H1 (cell line): ENCODE results near the gene GRK7. TPM values are rescaled to one million over a fixed set of nuclear protein-coding genes. Genes with fewer than 3 reads are reported as not detected.

Experiments used
- CTCF ChIA-PET: fragments of 300-600 bp; sonication (Branson Sonifier 250); formaldehyde crosslinking; loops from one replicate; lab custom pipeline; 2021; ENCODE audit not compliant: partially characterized antibody; lab: Charles Lee
- POLR2A ChIA-PET: fragments of 300-600 bp; sonication (Branson Sonifier 250); formaldehyde crosslinking; loops from one replicate; lab custom pipeline; 2021; ENCODE audit warnings: inconsistent platforms; ENCODE audit not compliant: partially characterized antibody; lab: Charles Lee
- DNase-seq, 2 experiments: peaks; one replicate each; pipeline versions ENCODE4 v3.0.0 to v3.0.0-alpha.2; 2010 to 2022; ENCODE audit warnings: low spot score in 2 of 2, low read depth in 1 of 2, mixed read lengths in 1 of 2
- FAIRE-seq: peaks from 2 replicates; lab custom pipeline; 2011; peaks lifted over from hg19 to GRCh38; lab: Jason Lieb, UNC
- H2AFZ ChIP-seq: 2 replicates; pipeline ENCODE4 v1.8.1; 2012; ENCODE audit warnings: low read length, inconsistent platforms
- H2AK5ac ChIP-seq: 2 replicates; pipeline ENCODE4 v1.6.1; 2013; ENCODE audit warnings: low read depth, low read length
- H2BK120ac ChIP-seq: replicated peaks from 2 replicates; pipeline ENCODE3; 2013; ENCODE audit warnings: low read depth, low read length, inconsistent platforms
- H2BK12ac ChIP-seq: 2 replicates; pipeline ENCODE4 v1.6.1; 2013; ENCODE audit warnings: low read depth, low read length
- H2BK15ac ChIP-seq: 2 replicates; pipeline ENCODE4 v1.6.1; 2013; ENCODE audit warnings: low read length
- H2BK20ac ChIP-seq: 2 replicates; pipeline ENCODE4 v1.6.1; 2013; ENCODE audit warnings: low read length
- H2BK5ac ChIP-seq: 2 replicates; pipeline ENCODE4 v1.6.1; 2013; ENCODE audit warnings: low read depth, low read length
- H3K14ac ChIP-seq: 2 replicates; pipeline ENCODE4 v1.6.1; 2013; ENCODE audit warnings: inconsistent platforms; ENCODE audit not compliant: insufficient read length
- H3K18ac ChIP-seq: 2 replicates; pipeline ENCODE4 v1.6.1; 2013; ENCODE audit warnings: low read length; ENCODE audit errors: extremely low read depth
- H3K23ac ChIP-seq: 2 replicates; pipeline ENCODE4 v1.6.1; 2013; ENCODE audit warnings: inconsistent platforms; ENCODE audit not compliant: insufficient read length
- H3K23me2 ChIP-seq: 2 replicates; pipeline ENCODE4 v1.6.1; 2013; ENCODE audit warnings: low read depth, low read length
- H3K27ac ChIP-seq: 2 replicates; pipeline ENCODE4 v1.6.1; 2011; ENCODE audit warnings: low read depth, low read length, inconsistent platforms
- H3K27me3 ChIP-seq, 4 experiments: replicated peaks in 1 of 4; 1 replicate in 1 of 4; 2 replicates in 3 of 4; pipeline versions ENCODE4 v1.6.1 to v1.8.1; 2011 to 2013; ENCODE audit warnings: low read length in 3 of 4, mild to moderate bottlenecking in 3 of 4, inconsistent platforms in 2 of 4, mixed read lengths in 2 of 4, moderate library complexity in 1 of 4; ENCODE audit not compliant: control insufficient read depth in 3 of 4, insufficient read depth in 3 of 4; ENCODE audit errors: extremely low read depth in 1 of 4
- H3K36me3 ChIP-seq, 4 experiments: 2 replicates each; pipeline versions ENCODE4 v1.6.1 to v1.8.1; 2011 to 2013; ENCODE audit warnings: mild to moderate bottlenecking in 4 of 4, low read length in 3 of 4, moderate library complexity in 2 of 4, control low read depth in 1 of 4, inconsistent platforms in 1 of 4; ENCODE audit not compliant: insufficient read depth in 4 of 4, control insufficient read depth in 2 of 4
- H3K4ac ChIP-seq: replicated peaks from 2 replicates; pipeline ENCODE3; 2013; ENCODE audit warnings: low read length, low read depth, mixed read lengths, inconsistent platforms; ENCODE audit not compliant: insufficient read length
- H3K4me1 ChIP-seq, 4 experiments: replicated peaks in 1 of 4; 1 replicate in 1 of 4; 2 replicates in 3 of 4; pipeline versions ENCODE4 v1.6.1 to v1.8.1; 2011 to 2013; ENCODE audit warnings: low read length in 3 of 4, inconsistent platforms in 2 of 4, mixed read lengths in 1 of 4; ENCODE audit not compliant: insufficient read depth in 4 of 4, control insufficient read depth in 3 of 4
- H3K4me2 ChIP-seq, 2 experiments: 2 replicates each; pipeline versions ENCODE4 v1.6.1 to v1.8.1; 2011 to 2013; ENCODE audit warnings: low read depth in 2 of 2, low read length in 2 of 2, control low read depth in 1 of 2, inconsistent platforms in 1 of 2, mild to moderate bottlenecking in 1 of 2; ENCODE audit not compliant: insufficient read depth in 1 of 2
- H3K4me3 ChIP-seq, 4 experiments: fragments of 200-600, 300-600 bp in 1 of 4; sonication (generic), shearing (Covaris generic), sonication (Bioruptor Twin) in 1 of 4; 2 replicates each; pipeline versions ENCODE4 v1.5.1 to v1.8.1; 2011 to 2016; ENCODE audit warnings: low read length in 4 of 4, low read depth in 3 of 4, control low read depth in 2 of 4, inconsistent platforms in 2 of 4, mild to moderate bottlenecking in 2 of 4, mixed read lengths in 1 of 4, moderate library complexity in 1 of 4; ENCODE audit not compliant: insufficient read depth in 2 of 4; ENCODE audit errors: extremely low read depth in 1 of 4
- H3K56ac ChIP-seq: replicated peaks from 2 replicates; pipeline ENCODE3; 2013; ENCODE audit warnings: low read depth, mild to moderate bottlenecking, mixed read lengths, low read length, inconsistent platforms; ENCODE audit not compliant: insufficient read length
- H3K79me1 ChIP-seq: 2 replicates; pipeline ENCODE4 v1.6.1; 2013; ENCODE audit warnings: low read depth, low read length, control low read depth
- H3K79me2 ChIP-seq, 2 experiments: 2 replicates each; pipeline versions ENCODE4 v1.6.1 to v1.8.1; 2012 to 2013; ENCODE audit warnings: low read length in 2 of 2, mild to moderate bottlenecking in 2 of 2, inconsistent platforms in 1 of 2; ENCODE audit not compliant: insufficient read depth in 2 of 2, control insufficient read depth in 1 of 2
- H3K9ac ChIP-seq, 4 experiments: replicated peaks in 1 of 4; 1 replicate in 1 of 4; 2 replicates in 3 of 4; pipeline versions ENCODE4 v1.6.1 to v1.8.1; 2011 to 2013; ENCODE audit warnings: low read depth in 3 of 4, low read length in 3 of 4, control low read depth in 2 of 4, mild to moderate bottlenecking in 2 of 4, moderate library complexity in 2 of 4, inconsistent platforms in 1 of 4; ENCODE audit errors: extremely low read depth in 1 of 4
- H3K9me3 ChIP-seq, 2 experiments: 2 replicates each; pipeline versions ENCODE4 v1.6.1 to v1.8.1; 2012 to 2013; ENCODE audit warnings: mild to moderate bottlenecking in 2 of 2, moderate library complexity in 2 of 2, control low read depth in 1 of 2, inconsistent platforms in 1 of 2, low read depth in 1 of 2, low read length in 1 of 2, mixed read lengths in 1 of 2; ENCODE audit not compliant: insufficient read depth in 2 of 2
- H4K20me1 ChIP-seq, 2 experiments: replicated peaks in 1 of 2; 2 replicates each; pipeline versions ENCODE3 to v1.8.1; 2011 to 2013; ENCODE audit warnings: inconsistent platforms in 2 of 2, low read length in 2 of 2, mild to moderate bottlenecking in 1 of 2; ENCODE audit not compliant: insufficient read depth in 2 of 2, control insufficient read depth in 1 of 2
- H4K5ac ChIP-seq: 2 replicates; pipeline ENCODE4 v1.6.1; 2013; ENCODE audit warnings: low read length, low read depth, mixed read lengths, inconsistent platforms; ENCODE audit not compliant: insufficient read length
- H4K8ac ChIP-seq: 2 replicates; pipeline ENCODE4 v1.8.0; 2013; ENCODE audit warnings: mild to moderate bottlenecking, moderate library complexity, low read length, inconsistent platforms; ENCODE audit not compliant: insufficient read depth; ENCODE audit errors: extremely low read depth
- H4K91ac ChIP-seq: replicated peaks from 2 replicates; pipeline ENCODE3; 2013; ENCODE audit warnings: low read length, mixed read lengths, inconsistent platforms; ENCODE audit not compliant: insufficient read length
- CBX8 ChIP-seq: fragments of 300-800, 300-1000 bp; sonication (generic); IDR thresholded peaks from 2 replicates; pipeline ENCODE4 v1.7.1; 2016; ENCODE audit warnings: low read depth, low read length, borderline replicate concordance
- PHF8 ChIP-seq: fragments of 200-600 bp; sonication (generic); conservative IDR thresholded peaks from 2 replicates; pipeline ENCODE4 v1.7.1; 2012; ENCODE audit warnings: low read depth, mild to moderate bottlenecking, inconsistent platforms, low read length, moderate library complexity
- POLR2AphosphoS5 ChIP-seq: IDR thresholded peaks from 2 replicates; pipeline ENCODE4 v1.6.1; 2011; ENCODE audit warnings: low read depth, low read length
- SAP30 ChIP-seq: fragments of 300-600 bp; sonication (generic); IDR thresholded peaks from 2 replicates; pipeline ENCODE4 v1.7.1; 2012; ENCODE audit warnings: low read length, moderate library complexity, mild to moderate bottlenecking, inconsistent platforms; ENCODE audit not compliant: insufficient read depth, insufficient replicate concordance
- SIN3A ChIP-seq, 2 experiments: IDR thresholded peaks in 1 of 2; conservative IDR thresholded peaks in 1 of 2; 2 replicates each; pipeline ENCODE4 v1.6.1; 2011 to 2012; ENCODE audit warnings: low read length in 2 of 2, improper control_type of control experiment in 1 of 2, low read depth in 1 of 2, mild to moderate bottlenecking in 1 of 2
- WGBS, 2 experiments: shearing (Covaris generic) in 1 of 2; methylation state at CpG; one replicate each; pipeline versions ENCODE4 v1.1.6 to v1.1.7; 2013 to 2015; ENCODE audit warnings: low lambda C conversion rate in 2 of 2, mixed read lengths in 2 of 2, inconsistent platforms in 1 of 2, low coverage in 1 of 2, missing lambda C conversion rate in 1 of 2; ENCODE audit not compliant: insufficient replicate concordance in 2 of 2, insufficient coverage in 1 of 2, insufficient read length in 1 of 2; ENCODE audit errors: extremely low coverage in 1 of 2, missing lambda C conversion rate in 1 of 2; 5-methylcytosine and 5-hydroxymethylcytosine counted together
- polyA plus RNA-seq, 7 experiments: library from polyadenylated mRNA; depleted of rRNA in 3 of 7; stranded (reverse) in 5 of 7; unstranded in 2 of 7; fragments of >200 nt in 5 of 7; fragments of 200-250 nt in 2 of 7; gene quantifications; 1 replicate in 5 of 7; 2 replicates in 1 of 7; 4 replicates in 1 of 7; pipeline versions ENCODE4 v1.2.1 to v1.2.3, GENCODE V29; 2011 to 2013; ENCODE audit warnings: missing spikeins in 2 of 7, mixed read lengths in 2 of 7
- total RNA-seq: library from RNA; stranded (reverse); fragmentation: NEBNext Ultra II Directional; extraction: Animal tissue kit (Norgen Biotek cat#: 25700); gene quantifications from 2 replicates; pipeline ENCODE4 v1.2.1, GENCODE V29; 2021

The GRK7 gene
- total and polyA plus RNA-seq, 2 of the 8 experiments (the other 6 are each of a cell fraction or from before 2014, with no cell fraction given) = not detected

GRCh38 chr3:141811348-141811747 is 48.1 kb downstream of the GRK7 start:
- H2BK15ac ChIP-seq = no peak overlapping the region
- no peak for FAIRE-seq
- no peaks in the 10 kb centered on the region; the same call in 1 of the 2 replicates for H3K23me2 ChIP-seq
- H2BK12ac ChIP-seq = no peak overlapping the region
- POLR2A ChIA-PET = no interaction called here
- H3K79me2 ChIP-seq = no peaks in the 10 kb centered on the region
- H3K27me3 ChIP-seq = no peaks in the 10 kb centered on the region
- no peak overlapping the region for H3K18ac ChIP-seq
- no peak overlapping the region for H3K14ac ChIP-seq
- no peaks in the 10 kb centered on the region for H3K36me3 ChIP-seq
- no peak overlapping the region for H2AFZ ChIP-seq
- H2AK5ac ChIP-seq = no peak overlapping the region
- H3K4me2 ChIP-seq = no peak overlapping the region
- 74 to 100% methylated on average over 2 to 3 of the region's 3 CpGs for WGBS, 2 experiments
- no peak overlapping the region for H3K27ac ChIP-seq
- H4K8ac ChIP-seq = no peak overlapping the region
- no peak overlapping the region for H3K23ac ChIP-seq
- no peak overlapping the region for H3K56ac ChIP-seq
- TF ChIP-seq CBX8 = no peak
- TF ChIP-seq POLR2AphosphoS5 = no peak
- no peak for TF ChIP-seq SIN3A (conservative IDR thresholded peaks at IDR 0.05 in 1 of 2, IDR thresholded peaks at IDR 0.05 in 1 of 2; ENCODE audit: low read depth in 1 of 2, low read length in 2 of 2)
- no peak for TF ChIP-seq SAP30
- TF ChIP-seq PHF8 = no peak
- no peak overlapping the region for H4K5ac ChIP-seq
- H3K4me1 ChIP-seq = peaks cover 0 to 2% (median 0%) of the 10 kb centered on the region in 4 experiments; a peak in 1 of 7 replicates
- H3K9me3 ChIP-seq = 0 out of 4 replicates have a peak, but pooled peaks cover 0 to 5% of the 10 kb centered on the region in 2 experiments
- CTCF ChIA-PET = interaction anchor here (0.8 to 1.3 kb wide), 2 partner anchors 9 to 29 kb away, joined by 4 to 5 read pairs; no protein-coding TSS in a partner anchor
- H3K79me1 ChIP-seq = no peaks in the 10 kb centered on the region
- H3K4me3 ChIP-seq = no peak overlapping the region
- DNase-seq = no peak
- H4K20me1 ChIP-seq = no peaks in the 10 kb centered on the region
- H3K4ac ChIP-seq = no peak overlapping the region
- no peak overlapping the region for H2BK20ac ChIP-seq
- no peak overlapping the region for H4K91ac ChIP-seq
- H3K9ac ChIP-seq = no peak overlapping the region
- no peak overlapping the region for H2BK5ac ChIP-seq
- no peak overlapping the region for H2BK120ac ChIP-seq
